Measurements from ENCODE around the gene TMED3. TPM values are rescaled to one million over a fixed set of nuclear protein-coding genes. Genes with fewer than 3 reads are reported as not detected.
"Not testable (repeated sequence)": the region's sequence is repeated elsewhere in the genome, so short reads cannot be mapped to it uniquely, and the experiment has no call there.

Gene TMED3
- total RNA-seq, 2 donors from 2014 or later: 140 to 220 TPM

- Histone ChIP-seq H3K4me1 (replicated peaks) (no peaks in the 10 kb centered on the region), H3K27me3 (replicated peaks; ENCODE audit: insufficient read depth) (no peaks in the 10 kb centered on the region), H3K9me3 (no peaks in the 10 kb centered on the region), H3K36me3 (no peaks in the 10 kb centered on the region), H3K4me3 (no peak overlapping the region), H3K27ac (no peak overlapping the region)
- no peak for DNase-seq (ENCODE audit: low spot score)
- intact Hi-C loops (cut with DNase I): no loop called here
- TF ChIP-seq POLR2A (IDR thresholded peaks at IDR 0.05) (no peak), CTCF (IDR thresholded peaks at IDR 0.05) (no peak), POLR2AphosphoS5 (IDR thresholded peaks at IDR 0.05) (no peak)
- WGBS: 67% methylated on average over 10 of the region's 10 CpGs
Observed at GRCh38 chr15:79315623-79316328, 4.9 kb downstream of the TMED3 start.

- WGBS: 54% methylated on average over 9 of the region's 9 CpGs
- no peaks in the 10 kb centered on the region for H3K36me3 ChIP-seq
- no peaks in the 10 kb centered on the region for H3K4me1 ChIP-seq (replicated peaks)
- no peak for DNase-seq (ENCODE audit: low spot score)
- H3K4me3 ChIP-seq: no peak overlapping the region
- TF ChIP-seq CTCF (IDR thresholded peaks at IDR 0.05): no peak
- no peaks in the 10 kb centered on the region for H3K27me3 ChIP-seq (replicated peaks; ENCODE audit: insufficient read depth)
- H3K27ac ChIP-seq: no peak overlapping the region
- intact Hi-C loops (cut with DNase I): no loop called here
- H3K9me3 ChIP-seq: no peaks in the 10 kb centered on the region
Observed at GRCh38 chr15:79316864-79317263, 6.0 kb downstream of the TMED3 start.

GRCh38 chr15:79319973-79320372, 9.1 kb downstream of the TMED3 start:
- intact Hi-C loops (cut with DNase I); H3K9me3 ChIP-seq; H3K36me3 ChIP-seq; DNase-seq (ENCODE audit: low spot score); H3K27ac ChIP-seq; H3K4me1 ChIP-seq (replicated peaks); H3K4me3 ChIP-seq; H3K27me3 ChIP-seq (replicated peaks; ENCODE audit: insufficient read depth): not testable (repeated sequence)
- 99% methylated on average over 9 of the region's 9 CpGs for WGBS

- H3K27ac ChIP-seq: no peak overlapping the region
- H3K9me3 ChIP-seq: no peaks in the 10 kb centered on the region
- no peaks in the 10 kb centered on the region for H3K36me3 ChIP-seq
- no peak for DNase-seq (ENCODE audit: low spot score)
- TF ChIP-seq POLR2A (IDR thresholded peaks at IDR 0.05) (no peak), POLR2AphosphoS5 (IDR thresholded peaks at IDR 0.05) (no peak), CTCF (IDR thresholded peaks at IDR 0.05) (no peak)
- intact Hi-C loops (cut with DNase I): no loop called here
- H3K4me1 ChIP-seq (replicated peaks): no peaks in the 10 kb centered on the region
- WGBS: 93% methylated on average over 14 of the region's 14 CpGs
- no peak overlapping the region for H3K4me3 ChIP-seq
- H3K27me3 ChIP-seq (replicated peaks; ENCODE audit: insufficient read depth): no peaks in the 10 kb centered on the region
Observed at GRCh38 chr15:79321876-79322275, 11.0 kb downstream of the TMED3 start.

- Histone ChIP-seq H3K4me3 (no peak overlapping the region), H3K27ac (no peak overlapping the region), H3K4me1 (replicated peaks) (no peaks in the 10 kb centered on the region), H3K36me3 (no peaks in the 10 kb centered on the region), H3K27me3 (replicated peaks; ENCODE audit: insufficient read depth) (no peaks in the 10 kb centered on the region), H3K9me3 (no peaks in the 10 kb centered on the region)
- DNase-seq (ENCODE audit: low spot score): no peak
- no peak for TF ChIP-seq POLR2AphosphoS5 (IDR thresholded peaks at IDR 0.05)
- TF ChIP-seq CTCF (IDR thresholded peaks at IDR 0.05): no peak
- no peak for TF ChIP-seq POLR2A (IDR thresholded peaks at IDR 0.05)
- 100% methylated on average over 3 of the region's 3 CpGs for WGBS
- intact Hi-C loops (cut with DNase I): no loop called here
Observed at GRCh38 chr15:79322306-79322705, 11.4 kb downstream of the TMED3 start.

All from prostate gland (tissue), 2 donors.